CD4-positive, alpha-beta T cell treated with Interleukin-17A for 1 hour (primary cell): Measurements from ENCODE around the gene LILRA6.
"Not testable (repeated sequence)": the region's sequence is repeated elsewhere in the genome, so short reads cannot be mapped to it uniquely, and the experiment has no call there.

Source experiments
- DNase-seq: peaks from one replicate; pipeline ENCODE4 v3.0.0-alpha.2; 2020

The LILRA6 gene

DNA sequence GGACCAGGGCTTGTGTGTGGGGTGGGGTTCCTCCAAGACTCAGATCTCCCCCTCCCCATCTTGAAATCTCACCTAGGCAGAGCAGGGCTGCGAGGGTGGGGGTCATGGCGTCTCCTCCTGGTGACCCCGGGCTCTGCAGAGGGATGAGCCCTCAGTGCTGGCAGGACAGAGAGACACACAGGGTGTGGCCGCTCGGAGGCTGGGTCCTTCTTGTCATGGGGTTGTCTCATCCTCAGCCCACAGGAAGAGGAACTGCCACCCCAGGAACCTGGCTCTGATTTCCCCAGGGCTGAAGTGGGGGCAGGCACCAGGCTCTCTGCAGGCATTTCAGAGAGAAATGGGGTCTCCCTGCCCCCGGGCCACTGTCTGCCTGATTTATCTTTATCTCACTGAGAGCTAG lies at the start of gene LILRA6:
Gene LILRA6, minus strand, starts transcription at position 145 of the 400 bp plus-strand sequence.
- DNase-seq = peak; percentile 4

DNA sequence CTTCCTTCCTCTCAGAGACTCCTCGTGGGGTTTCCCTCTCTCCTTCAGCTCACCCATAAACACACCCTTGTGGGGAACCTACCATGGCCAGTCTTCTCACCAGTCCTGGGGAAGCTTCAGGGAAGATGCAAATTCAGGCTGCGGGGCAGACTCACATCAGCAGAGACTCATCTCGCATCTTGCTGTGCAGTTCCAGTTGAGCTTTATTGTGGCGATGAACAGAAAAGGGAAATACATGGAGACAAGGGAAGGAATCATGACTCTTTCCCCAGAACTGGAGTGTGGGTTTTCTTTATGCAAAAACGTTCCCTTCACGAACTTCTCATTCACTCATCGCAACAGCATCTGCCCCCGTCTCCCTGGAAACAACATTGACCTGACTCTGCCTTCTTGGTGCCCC lies 46.6 kb upstream of the LILRA6 start:
- DNase-seq = not testable (repeated sequence)

DNA sequence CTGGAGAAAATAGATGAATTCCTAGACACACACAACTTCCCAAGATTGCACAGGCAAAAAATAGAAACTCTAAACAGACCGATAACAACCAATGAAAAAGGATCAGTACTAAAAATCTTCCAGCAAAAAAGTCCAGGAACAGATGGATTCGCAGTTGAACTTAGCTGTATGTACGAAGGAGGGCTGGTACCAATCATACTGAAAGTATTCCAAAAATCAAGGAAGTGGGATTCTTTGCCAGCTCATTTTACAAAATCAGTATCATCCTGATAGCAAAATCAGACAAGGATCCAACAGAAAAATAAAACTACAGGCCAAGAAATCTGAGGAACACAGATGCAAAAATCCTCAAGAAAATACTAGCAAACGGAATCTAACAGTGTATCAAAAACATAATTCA lies 44.9 kb upstream of the LILRA6 start:
- DNase-seq = no peak

DNA sequence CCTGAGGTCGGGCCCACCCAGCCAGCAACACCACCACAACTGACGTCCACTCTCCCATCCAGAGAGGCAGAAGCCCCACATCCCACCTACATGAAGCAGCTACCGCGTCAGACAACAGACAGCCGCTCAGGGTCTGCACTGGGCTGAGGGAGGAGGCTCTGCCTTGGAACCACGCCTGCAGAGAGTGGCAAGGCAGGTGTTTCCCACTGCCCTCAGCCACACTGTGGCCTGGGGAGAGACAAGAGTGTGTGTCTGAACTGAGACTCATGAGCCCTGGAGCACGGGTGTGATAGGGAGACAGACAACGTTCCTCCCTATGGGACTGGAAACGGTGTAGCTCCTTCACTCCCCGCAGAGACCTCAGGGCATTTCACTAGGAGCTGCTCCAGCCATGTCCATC lies 43.7 kb upstream of the LILRA6 start:
- DNase-seq = not testable (repeated sequence)

DNA sequence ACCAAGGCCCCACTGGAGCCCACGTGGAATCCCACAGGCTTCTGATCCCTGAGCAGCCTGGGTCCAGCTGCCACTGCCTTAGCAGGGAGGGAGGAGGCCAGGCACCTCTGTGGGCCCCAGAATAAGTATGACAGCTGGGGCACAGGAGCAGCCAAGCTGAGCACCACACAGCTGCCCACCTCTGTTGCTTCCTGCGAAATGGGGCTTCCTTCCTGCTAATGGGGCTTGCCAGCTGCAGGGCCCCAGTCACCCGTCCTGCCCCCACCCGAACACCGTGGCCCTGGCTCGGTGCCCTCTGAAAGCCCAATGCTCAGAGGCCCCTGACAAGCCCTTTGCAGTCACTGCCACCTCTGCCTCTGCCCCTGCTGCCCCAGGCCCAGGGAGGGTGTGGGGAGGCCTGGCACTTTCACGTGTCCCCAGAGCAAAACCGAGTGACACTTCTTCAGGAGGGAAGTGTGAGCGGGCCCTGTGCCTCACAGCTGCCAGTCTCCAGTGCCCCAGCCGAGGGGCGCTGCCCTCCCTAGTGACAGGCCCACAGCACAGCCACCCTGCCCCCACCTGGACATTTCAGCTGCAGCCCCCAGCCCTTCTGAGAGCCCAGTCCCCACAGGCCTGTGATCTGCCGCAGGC lies 43.0 kb upstream of the LILRA6 start:
- DNase-seq = not testable (repeated sequence)

DNA sequence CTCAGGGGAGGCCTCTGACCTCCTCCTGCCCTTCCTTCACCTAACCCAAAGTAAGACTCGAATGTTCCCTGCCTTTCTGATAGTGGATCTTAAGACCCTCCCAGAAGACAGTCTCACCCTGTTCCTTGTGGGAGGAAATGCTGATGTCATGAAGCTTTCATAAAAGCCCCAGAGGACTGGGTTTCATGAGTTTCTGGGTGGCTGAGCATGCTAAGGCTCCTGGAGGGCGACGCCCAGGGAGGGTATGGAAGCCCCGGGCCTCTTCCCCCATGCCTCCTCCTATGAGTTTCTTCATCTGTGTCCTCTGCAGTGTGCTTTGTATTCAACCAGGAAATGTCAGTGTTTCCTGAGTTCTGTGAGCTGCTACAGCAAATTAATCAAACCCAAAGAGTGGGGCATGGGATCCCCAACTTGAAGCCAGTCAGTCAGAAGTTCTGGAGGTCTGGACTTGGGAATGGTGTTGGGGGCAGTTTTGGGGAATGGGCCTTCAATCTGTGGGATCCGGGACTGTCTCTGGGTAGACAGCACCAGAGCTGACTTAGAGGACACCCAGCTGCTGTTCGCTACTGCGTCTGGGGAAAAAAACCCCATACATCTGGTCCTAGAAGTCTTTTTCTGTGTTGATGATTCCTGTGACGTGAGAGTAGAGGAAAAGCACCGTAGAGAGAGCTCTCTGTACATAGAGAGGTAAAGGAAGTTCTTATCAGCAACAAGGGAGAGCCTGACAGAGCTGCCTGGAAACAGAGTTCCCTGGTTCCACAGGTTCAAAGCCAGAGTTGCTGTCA lies 40.3 kb upstream of the LILRA6 start:
- DNase-seq = no peak

DNA sequence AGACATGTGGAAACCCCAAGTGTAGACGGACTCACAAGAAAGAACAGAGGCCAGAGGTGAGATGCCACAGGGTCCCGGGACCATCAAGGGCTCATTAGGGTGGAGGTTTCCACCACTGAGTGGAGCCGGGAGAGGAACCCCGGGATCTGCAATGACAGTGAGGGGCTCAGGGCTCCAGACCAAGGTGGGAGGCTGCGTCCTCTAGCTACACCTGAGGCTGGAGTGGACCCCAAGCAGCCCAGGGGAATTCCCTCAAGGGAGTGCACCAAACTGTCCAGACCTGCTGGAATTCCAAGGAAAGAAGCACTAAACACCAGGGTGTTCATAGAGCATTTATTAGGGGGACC lies 39.1 kb upstream of the LILRA6 start:
- DNase-seq = not testable (repeated sequence)

DNA sequence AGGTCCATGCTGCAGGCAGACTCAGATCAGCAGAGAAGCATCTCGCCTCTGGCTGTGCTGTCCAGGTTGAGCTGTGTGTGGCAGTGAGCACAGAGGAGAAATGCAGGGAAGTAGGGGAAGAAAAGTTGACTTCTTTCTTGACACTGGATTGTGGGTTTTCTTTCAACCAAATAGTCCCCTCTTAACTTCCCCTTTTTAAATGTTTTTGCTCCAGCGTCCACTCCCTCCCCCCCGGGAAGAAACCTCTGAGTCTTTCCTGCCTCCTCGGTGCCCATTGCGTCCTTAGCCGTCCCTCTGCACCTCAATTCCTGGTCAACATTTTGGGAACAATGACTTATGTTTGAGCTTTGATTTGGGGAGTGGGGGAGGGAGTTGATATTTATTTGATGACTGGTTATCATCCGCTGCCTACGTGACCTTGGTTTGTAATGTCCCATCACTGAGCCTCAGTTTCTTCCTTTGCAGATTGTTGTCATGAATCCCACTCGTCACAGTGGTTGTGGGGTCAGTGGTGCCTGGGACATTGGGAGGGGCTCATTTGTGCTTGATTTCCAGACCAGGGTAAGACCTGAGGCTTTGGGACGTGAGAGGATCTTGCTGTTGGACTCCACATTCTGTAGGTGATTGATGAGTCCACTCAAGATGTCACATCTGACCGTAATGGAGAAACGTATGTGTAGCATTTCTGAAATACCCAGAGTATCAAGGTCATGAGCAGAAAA lies 38.6 kb upstream of the LILRA6 start, which contains the start of gene LILRB2:
Gene LILRB2, minus strand, starts transcription at position 104 of the 722 bp plus-strand sequence. CDS start 614 bp downstream, outside the sequence.
- no peak for DNase-seq

DNA sequence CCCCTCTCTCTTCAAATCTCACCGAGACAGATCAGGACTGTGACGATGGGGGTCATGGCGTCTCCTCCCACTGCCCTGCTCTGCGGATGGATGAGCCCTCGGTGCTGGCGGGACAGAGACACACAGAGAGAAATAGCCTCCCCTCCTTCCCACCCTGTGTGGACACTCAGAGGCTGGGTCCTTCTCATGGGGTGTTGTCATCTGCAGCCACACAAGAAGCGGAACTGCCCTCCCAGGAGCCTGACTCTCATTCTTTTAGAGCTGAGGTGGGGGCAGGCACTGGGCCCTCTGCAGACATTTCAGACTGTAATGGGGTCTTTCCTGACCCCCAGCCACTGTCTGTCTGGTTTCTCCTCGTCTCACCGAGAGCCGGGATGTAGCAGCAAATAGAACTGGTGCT lies 37.9 kb upstream of the LILRA6 start:
- DNase-seq = not testable (repeated sequence)

DNA sequence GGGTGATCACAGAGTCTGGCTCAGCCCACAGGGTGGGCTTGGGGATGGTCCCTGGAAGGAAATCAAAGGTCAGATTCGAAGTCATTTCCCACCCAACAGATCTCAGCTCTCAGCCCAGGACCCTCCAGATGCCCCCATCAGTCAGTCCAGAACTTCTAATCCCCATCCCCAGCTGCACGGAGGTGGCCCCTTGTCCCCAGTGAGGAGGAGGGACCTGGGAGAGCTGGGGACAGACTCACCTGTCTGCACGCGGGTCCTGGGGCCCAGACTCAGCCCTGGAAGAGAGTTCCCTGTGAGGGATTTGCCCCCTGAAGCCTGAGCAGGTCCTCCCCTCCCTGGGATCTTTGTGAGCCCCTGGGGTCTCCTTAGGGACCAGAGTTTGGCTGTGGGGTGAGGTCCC lies 37.4 kb upstream of the LILRA6 start:
- not testable (repeated sequence) for DNase-seq

DNA sequence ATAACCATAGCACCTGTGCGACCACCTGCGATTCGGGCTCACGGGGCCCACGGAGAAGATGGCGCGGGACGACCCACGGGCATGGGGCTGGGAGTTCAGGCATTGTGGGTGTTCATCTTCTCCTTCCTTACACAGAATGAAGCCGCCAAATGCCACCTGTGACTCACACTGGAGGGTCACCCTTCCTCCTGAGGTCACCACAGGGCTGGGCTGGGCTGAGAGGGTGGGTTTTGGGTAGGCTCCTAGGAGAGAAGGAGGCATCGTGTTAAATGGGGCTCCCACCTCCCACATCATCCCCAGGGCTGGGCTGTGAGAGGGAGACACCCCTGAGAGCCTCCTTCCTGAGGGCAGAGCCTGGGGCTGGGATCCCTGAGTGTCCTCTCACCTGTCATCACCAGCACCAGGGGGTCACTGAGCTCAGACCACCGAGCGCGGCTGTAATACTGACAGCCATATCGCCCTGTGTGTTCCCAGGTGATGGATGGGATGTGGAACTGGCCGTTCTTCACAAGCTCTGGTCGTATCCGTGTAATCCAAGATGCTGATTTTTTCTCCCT lies 36.9 kb upstream of the LILRA6 start:
- no peak for DNase-seq

DNA sequence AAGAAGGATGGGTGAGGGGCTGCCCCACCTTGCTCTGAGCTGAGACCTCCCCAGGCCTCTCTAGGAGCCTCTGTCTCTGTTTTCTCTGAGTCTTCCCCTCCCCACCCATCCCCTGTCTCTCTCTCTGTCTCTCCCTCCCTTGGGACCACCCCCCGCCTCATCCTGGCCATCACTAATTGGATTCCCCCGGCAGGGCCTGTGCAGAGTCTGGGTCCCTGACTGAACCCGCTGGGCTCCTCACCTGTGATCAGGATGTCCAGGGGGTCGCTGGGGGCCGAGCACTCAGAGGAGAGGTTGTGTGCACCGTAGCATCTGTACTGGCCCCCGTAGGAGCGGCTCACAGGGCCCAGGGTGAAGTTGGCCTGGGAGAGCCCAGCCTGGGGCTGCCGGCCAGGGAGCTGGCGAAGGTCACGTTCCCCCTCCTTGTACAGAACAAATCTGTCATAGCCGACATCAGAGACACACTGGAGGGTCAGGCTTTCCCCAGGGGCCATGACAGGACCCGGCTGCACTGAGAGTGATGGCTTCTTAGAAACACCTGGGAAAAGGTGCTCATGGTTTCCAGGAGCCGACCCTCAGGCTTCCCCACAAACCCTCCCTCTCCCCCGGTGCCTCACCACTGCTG lies 36.1 kb upstream of the LILRA6 start:
- DNase-seq = not testable (repeated sequence)

DNA sequence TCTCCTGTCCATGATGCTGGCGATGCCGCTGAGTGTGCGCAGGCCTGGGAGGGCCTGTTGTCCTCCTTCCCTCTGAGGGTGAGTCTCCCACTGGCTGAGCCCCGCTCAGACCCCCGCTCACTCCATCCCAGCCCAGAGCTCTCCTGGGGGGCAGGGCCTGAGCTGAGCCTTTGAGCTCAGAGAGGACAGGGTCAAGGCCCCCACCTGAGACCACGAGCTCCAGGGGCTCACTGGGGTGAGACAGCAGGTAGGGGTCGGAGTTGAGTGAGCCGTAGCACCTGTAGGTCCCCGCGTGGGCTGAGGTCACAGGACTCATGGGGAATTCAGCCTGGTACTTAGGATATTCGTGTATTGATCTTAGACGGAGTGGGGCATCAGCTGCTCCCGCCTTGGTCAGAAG lies 35.5 kb upstream of the LILRA6 start:
- DNase-seq = not testable (repeated sequence)

DNA sequence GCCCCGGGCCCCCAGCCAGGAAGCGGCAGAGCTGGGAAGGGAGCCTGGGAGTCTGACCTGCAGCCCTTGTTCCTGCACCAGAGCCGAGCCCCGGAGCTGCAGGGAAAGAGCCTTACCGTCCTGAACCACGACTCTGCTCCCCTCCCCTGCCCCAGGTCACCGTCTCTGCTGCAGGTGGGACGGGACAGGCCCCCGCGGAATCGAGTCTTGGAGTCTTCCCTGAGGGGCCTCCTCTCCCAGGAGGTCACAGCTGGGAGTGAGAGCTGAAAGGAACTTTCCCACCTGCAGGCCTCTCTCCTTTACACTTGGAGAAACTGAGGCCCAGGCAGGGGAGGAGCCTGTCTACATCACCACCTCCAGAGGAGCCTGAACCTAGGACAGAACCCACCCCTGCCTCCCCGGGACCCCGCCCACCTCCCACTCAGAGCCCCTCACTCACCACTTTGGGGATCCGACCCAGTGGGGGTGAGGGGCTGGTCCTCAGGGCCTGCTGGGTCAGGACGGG lies 34.6 kb upstream of the LILRA6 start:
- DNase-seq = not testable (repeated sequence)

DNA sequence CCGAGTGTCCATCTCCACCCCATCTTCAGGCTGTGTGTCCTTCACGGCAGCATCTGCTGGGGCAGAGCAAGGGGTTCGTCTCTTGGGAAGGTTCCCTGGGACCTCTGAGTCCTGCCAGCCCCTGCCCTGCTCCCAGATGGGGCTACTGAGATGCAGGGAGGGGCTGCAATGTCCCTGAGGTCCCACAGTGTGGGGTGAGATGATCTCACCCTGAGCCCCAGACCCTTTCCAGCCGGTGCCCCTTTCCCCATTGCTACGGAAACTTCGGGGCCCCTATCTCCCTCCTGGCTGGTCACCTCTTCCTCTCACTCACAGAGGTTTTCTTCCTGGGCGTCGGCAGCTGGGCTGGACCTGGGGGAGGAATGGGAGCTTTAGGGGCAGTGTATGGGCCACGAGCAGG lies 33.4 kb upstream of the LILRA6 start:
- no peak for DNase-seq

DNA sequence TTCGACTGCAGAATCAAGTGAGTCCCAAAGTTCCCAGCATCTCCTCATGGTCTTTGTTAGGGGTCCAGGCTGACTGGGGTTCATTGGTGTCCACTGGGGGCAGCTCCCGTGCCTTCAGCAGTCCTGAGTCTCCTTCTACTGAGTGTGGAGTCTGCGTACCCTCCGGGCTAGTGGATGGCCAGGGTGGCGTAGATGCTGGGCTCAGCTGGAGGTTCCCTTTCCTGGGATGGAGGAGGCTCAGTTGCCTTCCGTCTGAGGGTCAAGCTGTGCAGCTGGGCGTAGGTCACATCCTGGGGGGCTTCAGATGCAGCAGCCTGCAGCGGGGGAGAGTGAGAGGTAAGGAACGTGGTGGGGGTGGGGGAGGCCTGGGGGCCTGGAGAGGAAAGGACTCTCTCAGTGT lies 31.9 kb upstream of the LILRA6 start:
- not testable (repeated sequence) for DNase-seq

DNA sequence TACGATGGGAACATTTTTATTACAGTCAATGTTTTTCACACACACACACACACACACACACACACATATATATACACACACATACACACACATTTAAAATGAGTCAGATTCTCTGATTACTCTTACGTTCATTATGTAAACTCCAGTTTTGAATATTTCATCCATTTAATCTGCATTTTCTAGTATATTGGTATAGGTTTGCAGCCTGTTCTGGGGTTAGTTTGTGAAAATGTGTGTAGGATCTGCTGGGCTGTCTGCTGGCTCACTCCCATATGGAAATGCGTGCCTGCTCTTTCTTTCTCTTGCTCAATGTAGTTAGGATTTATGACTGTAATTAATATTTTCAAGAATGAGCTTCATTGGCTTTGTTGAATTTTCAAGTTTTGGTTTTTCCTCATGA lies 31.2 kb upstream of the LILRA6 start:
- DNase-seq = no peak

DNA sequence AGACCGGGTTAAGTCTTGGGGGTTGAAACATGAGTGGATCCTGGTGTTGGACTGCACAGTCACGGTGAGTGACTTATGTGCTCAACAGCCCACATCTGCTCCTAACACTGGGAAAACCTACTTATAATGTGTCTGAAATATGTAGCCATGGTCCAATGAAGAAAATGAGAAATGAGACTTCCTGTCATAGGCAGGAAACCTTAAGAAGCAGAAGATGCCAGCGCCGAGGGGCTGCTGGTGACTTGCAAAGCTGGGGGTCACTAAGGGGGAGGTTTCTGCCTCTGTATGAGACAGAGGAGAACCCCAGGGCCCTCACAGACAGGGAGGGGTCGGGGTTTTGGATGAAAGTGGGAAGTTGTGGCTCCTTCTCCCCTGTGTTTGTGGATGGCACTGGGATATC lies 29.6 kb upstream of the LILRA6 start:
- DNase-seq = not testable (repeated sequence)

DNA sequence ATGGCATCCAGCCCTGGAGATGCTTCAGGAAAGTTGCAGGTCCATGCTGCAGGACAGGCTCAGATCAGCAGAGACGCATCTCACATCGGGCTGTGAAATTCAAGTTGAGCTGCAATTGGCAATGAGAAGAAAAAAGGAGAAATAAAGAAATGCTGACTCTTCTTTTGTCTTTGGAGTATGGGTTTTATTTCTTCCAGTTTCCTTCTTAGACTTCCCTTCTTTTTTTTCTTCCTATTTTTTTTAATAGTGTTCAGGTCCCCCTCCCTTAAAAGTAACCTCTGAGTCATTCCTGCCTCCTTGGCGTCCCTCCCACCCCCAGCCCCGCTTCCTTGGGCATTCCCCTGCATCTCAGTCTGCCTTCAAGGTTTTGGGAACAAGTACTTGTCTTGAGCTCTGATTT lies 29.0 kb upstream of the LILRA6 start:
- not testable (repeated sequence) for DNase-seq

DNA sequence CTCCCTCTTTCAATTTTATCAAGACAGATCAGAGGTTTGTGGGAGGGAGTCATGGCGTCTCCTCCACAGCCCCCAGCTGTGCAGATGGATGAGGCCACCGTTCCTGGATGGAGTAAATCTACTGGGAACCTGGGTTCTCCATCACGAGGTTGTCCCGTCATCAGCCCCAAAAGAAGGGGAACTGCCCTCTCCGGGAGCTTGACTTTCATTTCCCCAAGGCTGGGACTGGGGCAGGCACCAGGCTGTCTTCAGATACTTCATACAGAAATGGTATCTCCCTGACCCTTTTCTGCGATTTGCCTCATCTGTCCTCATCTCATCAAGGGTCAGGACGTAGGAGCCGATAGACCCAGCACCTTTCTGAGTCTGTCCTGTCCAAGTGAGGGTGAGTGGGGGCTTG lies 28.5 kb upstream of the LILRA6 start:
- DNase-seq = no peak

DNA sequence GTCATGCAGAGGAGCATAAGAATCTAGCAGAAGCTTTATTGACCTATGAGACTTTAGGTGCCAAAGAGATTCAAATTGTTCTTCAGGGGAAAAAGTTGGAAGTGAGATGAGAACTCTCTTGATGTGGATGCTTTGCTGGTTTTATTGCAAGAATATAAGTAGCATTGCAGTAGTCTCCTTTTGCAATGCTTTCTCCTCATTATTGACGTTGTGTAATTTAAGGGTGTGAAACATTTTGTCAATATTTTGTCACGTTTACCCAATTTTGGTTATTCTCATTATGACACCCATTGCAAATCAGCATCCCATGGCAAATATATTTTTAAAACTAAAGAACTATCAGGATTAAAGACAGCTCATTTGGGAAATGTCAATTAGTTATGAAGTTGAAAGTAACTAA lies 26.3 kb upstream of the LILRA6 start:
- no peak for DNase-seq

DNA sequence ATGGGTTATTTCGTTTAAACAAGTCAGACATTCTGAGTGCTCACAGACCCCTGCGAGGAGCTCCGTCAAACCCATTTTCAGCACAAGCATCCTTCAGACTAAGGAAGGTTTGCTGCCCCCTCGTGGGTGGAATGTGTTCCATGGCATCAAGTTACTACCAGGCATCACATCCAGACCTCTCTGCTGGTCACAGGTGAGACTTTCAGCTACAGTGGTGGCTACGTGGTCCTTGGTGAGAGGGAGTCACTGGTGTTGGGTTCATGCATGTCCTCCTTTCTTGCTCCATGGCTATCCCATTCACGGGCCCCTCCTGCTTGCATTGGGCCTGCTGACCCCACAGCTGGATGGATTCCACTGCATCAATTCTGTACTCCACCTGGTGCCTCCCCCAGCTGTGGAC lies 23.5 kb upstream of the LILRA6 start:
- peak; percentile 60 for DNase-seq

DNA sequence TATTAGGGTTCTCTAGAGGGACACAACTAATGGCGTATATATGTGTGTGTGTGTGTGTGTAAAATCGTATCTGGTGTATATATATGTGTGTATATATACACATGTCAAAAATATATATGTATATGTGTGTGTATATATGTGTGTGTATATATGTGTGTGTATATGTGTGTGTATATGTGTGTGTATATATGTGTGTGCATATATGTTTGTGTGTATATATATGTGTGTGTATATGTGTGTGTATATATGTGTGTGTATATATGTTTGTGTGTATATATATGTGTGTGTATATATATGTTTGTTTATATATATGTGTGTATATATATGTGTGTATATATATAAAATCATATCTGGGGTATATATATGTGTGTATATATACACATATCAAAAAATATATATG lies 19.9 kb upstream of the LILRA6 start:
- no peak for DNase-seq
